GM23338 (cell line): ENCODE data around the gene RAPGEF5. TPM values are rescaled to one million over a fixed set of nuclear protein-coding genes. Genes with fewer than 3 reads are reported as not detected.
A peak's percentile ranks its signal among the peaks of the same experiment; 100 is the strongest.

Experiments
- ATAC-seq: fragments of 200-7000 bp; cut with Tn5 transposase; 3 replicates; pipeline ENCODE4 v1.9.1; 2020
- DNase-seq: peaks from one replicate; pipeline ENCODE4 v3.0.0-alpha.2; 2015; ENCODE audit warnings: low spot score
- H2AFZ ChIP-seq: fragments of 200-600 bp; sonication (generic); 2 replicates; pipeline ENCODE4 v1.8.0; 2016; ENCODE audit warnings: antibody characterized with exemption, mild to moderate bottlenecking, moderate library complexity
- H3F3A ChIP-seq: fragments of 200-600 bp; sonication (generic); replicated peaks from 2 replicates; pipeline ENCODE4 v1.8.0; 2017; ENCODE audit warnings: antibody characterized with exemption, mixed run types, low read depth
- H3K27ac ChIP-seq: fragments of 200-600 bp; sonication (generic); 2 replicates; pipeline ENCODE4 v1.6.1; 2016; ENCODE audit warnings: low read depth
- H3K27me3 ChIP-seq: fragments of 200-600 bp; sonication (generic); 2 replicates; pipeline ENCODE4 v1.8.0; 2016; ENCODE audit warnings: mild to moderate bottlenecking, mixed run types, moderate library complexity; ENCODE audit not compliant: insufficient read depth
- H3K36me3 ChIP-seq: fragments of 200-600 bp; sonication (generic); 2 replicates; pipeline ENCODE4 v1.8.0; 2016; ENCODE audit warnings: mild to moderate bottlenecking; ENCODE audit not compliant: insufficient read depth
- H3K4me1 ChIP-seq: fragments of 200-600 bp; sonication (generic); 2 replicates; pipeline ENCODE4 v1.8.0; 2016; ENCODE audit warnings: mild to moderate bottlenecking, moderate library complexity; ENCODE audit not compliant: insufficient read depth
- H3K4me2 ChIP-seq: fragments of 200-600 bp; sonication (generic); 2 replicates; pipeline ENCODE4 v1.7.1; 2017; ENCODE audit warnings: mixed run types
- H3K4me3 ChIP-seq: fragments of 200-600 bp; sonication (generic); 2 replicates; pipeline ENCODE4 v1.6.1; 2016; ENCODE audit warnings: mixed run types
- H3K79me2 ChIP-seq: fragments of 200-600 bp; sonication (generic); replicated peaks from 2 replicates; pipeline ENCODE4 v1.8.0; 2017; ENCODE audit warnings: mild to moderate bottlenecking; ENCODE audit not compliant: insufficient read depth
- H3K9me2 ChIP-seq: fragments of 200-600 bp; sonication (generic); 2 replicates; pipeline ENCODE4 v1.8.0; 2017; ENCODE audit not compliant: insufficient read depth
- H4K20me1 ChIP-seq: fragments of 200-600 bp; sonication (generic); replicated peaks from 2 replicates; pipeline ENCODE4 v1.8.0; 2017; ENCODE audit warnings: mild to moderate bottlenecking; ENCODE audit not compliant: insufficient read depth
- H3K27ac Mint-ChIP-seq: 2 replicates; pipeline ENCODE4 v1.8.0; 2020; ENCODE audit warnings: inconsistent platforms, mild to moderate bottlenecking, moderate library complexity, mixed read lengths
- H3K27me3 Mint-ChIP-seq: 3 replicates; pipeline ENCODE4 v1.8.0; 2022; ENCODE audit warnings: low read depth, mild to moderate bottlenecking, moderate library complexity, mixed read lengths, inconsistent platforms; ENCODE audit not compliant: insufficient read depth, poor library complexity
- H3K36me3 Mint-ChIP-seq: 3 replicates; pipeline ENCODE4 v1.8.0; 2021; ENCODE audit warnings: low read depth, mild to moderate bottlenecking, inconsistent platforms, moderate library complexity, mixed read lengths
- H3K4me1 Mint-ChIP-seq: 3 replicates; pipeline ENCODE4 v1.8.0; 2020; ENCODE audit warnings: mild to moderate bottlenecking, inconsistent platforms, mixed read lengths
- H3K4me3 Mint-ChIP-seq: 3 replicates; pipeline ENCODE4 v1.8.0; 2021; ENCODE audit warnings: moderate library complexity, mild to moderate bottlenecking, inconsistent platforms, mixed read lengths
- H3K9me3 Mint-ChIP-seq: 3 replicates; pipeline ENCODE4 v1.8.0; 2020; ENCODE audit warnings: moderate library complexity, mild to moderate bottlenecking, inconsistent platforms, mixed read lengths
- CREB1 ChIP-seq: fragments of 250-450 bp; sonication (Bioruptor Pico); IDR thresholded peaks from 2 replicates; pipeline ENCODE4 v1.5.0; 2020; ENCODE audit warnings: low read depth, mild to moderate bottlenecking, moderate library complexity
- CTCF ChIP-seq, 2 experiments: fragments of 200-600 bp in 1 of 2; sonication (generic) in 1 of 2; conservative IDR thresholded peaks; 2 replicates each; pipeline versions ENCODE4 v1.5.1 to v1.6.1; 2016 to 2017; ENCODE audit warnings: antibody characterized with exemption in 2 of 2, low read depth in 2 of 2, mild to moderate bottlenecking in 2 of 2, moderate library complexity in 1 of 2
- EZH2 ChIP-seq: fragments of 200-600 bp; sonication (generic); IDR thresholded peaks from one replicate; pipeline ENCODE4 v1.8.0; 2017; ENCODE audit warnings: antibody characterized with exemption, mild to moderate bottlenecking, low read depth; ENCODE audit not compliant: unreplicated experiment
- EZH2phosphoT487 ChIP-seq: fragments of 200-600 bp; sonication (generic); IDR thresholded peaks from one replicate; pipeline ENCODE4 v1.8.1; 2018; ENCODE audit warnings: antibody characterized with exemption; ENCODE audit not compliant: unreplicated experiment
- JUNB ChIP-seq: IDR thresholded peaks from one replicate; pipeline ENCODE4 v1.6.1; 2016; ENCODE audit warnings: antibody characterized with exemption; ENCODE audit not compliant: unreplicated experiment
- NANOG ChIP-seq: IDR thresholded peaks from 2 replicates; pipeline ENCODE4 v1.6.1; 2016; ENCODE audit warnings: antibody characterized with exemption, borderline replicate concordance
- ZNF114 ChIP-seq: fragments of 250-450 bp; sonication (Bioruptor Pico); IDR thresholded peaks from 2 replicates; pipeline ENCODE4 v1.5.0; 2020; ENCODE audit warnings: mild to moderate bottlenecking, moderate library complexity
- ZNF331 ChIP-seq: fragments of 250-450 bp; sonication (Bioruptor Pico); IDR thresholded peaks from 2 replicates; pipeline ENCODE4 v1.5.0; 2020; ENCODE audit warnings: low read depth, mild to moderate bottlenecking, moderate library complexity
- polyA plus RNA-seq: library from polyadenylated mRNA; unstranded; fragments of >200 nt; fragmentation: Nextera tagmentation; extraction: Ambion mirVana; gene quantifications from 2 replicates; pipeline ENCODE4 v1.2.1, GENCODE V29; 2016
- total RNA-seq: library from RNA; depleted of rRNA; stranded (reverse); fragments of >200 nt; shearing (Covaris generic); gene quantifications from 2 replicates; pipeline ENCODE4 v1.2.3, GENCODE V29; 2014
- TF ChIP-seq, protein P1 (sequence below): fragments of 250-450 bp; sonication (Bioruptor Pico); IDR thresholded peaks from 2 replicates; pipeline ENCODE4 v1.5.0; 2020; ENCODE audit warnings: mild to moderate bottlenecking, moderate library complexity

The RAPGEF5 gene
- total and polyA plus RNA-seq, 2 experiments from 2014 or later, result 6.3 to 13.1 TPM

DNA sequence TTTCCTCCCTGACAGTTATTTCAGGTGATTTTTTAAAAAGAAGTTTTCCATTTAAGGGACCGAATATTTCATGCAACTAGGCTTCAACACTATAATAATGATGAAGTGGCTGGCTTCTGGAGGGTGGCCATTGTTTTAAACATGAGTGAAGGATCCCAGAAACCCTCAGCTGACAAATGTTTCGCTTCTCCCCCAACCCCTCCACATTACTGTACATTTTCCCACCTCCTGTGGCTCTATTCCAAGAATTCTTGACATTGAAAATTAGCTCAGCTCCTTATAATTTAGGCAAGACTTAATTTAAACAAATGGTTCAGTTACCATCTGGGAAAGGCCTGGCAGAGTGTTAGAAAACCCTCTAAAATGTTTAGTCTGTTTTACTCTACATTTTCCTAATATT, 281.4 kb downstream of the RAPGEF5 start (continued):
- TF ChIP-seq, protein P1, sequence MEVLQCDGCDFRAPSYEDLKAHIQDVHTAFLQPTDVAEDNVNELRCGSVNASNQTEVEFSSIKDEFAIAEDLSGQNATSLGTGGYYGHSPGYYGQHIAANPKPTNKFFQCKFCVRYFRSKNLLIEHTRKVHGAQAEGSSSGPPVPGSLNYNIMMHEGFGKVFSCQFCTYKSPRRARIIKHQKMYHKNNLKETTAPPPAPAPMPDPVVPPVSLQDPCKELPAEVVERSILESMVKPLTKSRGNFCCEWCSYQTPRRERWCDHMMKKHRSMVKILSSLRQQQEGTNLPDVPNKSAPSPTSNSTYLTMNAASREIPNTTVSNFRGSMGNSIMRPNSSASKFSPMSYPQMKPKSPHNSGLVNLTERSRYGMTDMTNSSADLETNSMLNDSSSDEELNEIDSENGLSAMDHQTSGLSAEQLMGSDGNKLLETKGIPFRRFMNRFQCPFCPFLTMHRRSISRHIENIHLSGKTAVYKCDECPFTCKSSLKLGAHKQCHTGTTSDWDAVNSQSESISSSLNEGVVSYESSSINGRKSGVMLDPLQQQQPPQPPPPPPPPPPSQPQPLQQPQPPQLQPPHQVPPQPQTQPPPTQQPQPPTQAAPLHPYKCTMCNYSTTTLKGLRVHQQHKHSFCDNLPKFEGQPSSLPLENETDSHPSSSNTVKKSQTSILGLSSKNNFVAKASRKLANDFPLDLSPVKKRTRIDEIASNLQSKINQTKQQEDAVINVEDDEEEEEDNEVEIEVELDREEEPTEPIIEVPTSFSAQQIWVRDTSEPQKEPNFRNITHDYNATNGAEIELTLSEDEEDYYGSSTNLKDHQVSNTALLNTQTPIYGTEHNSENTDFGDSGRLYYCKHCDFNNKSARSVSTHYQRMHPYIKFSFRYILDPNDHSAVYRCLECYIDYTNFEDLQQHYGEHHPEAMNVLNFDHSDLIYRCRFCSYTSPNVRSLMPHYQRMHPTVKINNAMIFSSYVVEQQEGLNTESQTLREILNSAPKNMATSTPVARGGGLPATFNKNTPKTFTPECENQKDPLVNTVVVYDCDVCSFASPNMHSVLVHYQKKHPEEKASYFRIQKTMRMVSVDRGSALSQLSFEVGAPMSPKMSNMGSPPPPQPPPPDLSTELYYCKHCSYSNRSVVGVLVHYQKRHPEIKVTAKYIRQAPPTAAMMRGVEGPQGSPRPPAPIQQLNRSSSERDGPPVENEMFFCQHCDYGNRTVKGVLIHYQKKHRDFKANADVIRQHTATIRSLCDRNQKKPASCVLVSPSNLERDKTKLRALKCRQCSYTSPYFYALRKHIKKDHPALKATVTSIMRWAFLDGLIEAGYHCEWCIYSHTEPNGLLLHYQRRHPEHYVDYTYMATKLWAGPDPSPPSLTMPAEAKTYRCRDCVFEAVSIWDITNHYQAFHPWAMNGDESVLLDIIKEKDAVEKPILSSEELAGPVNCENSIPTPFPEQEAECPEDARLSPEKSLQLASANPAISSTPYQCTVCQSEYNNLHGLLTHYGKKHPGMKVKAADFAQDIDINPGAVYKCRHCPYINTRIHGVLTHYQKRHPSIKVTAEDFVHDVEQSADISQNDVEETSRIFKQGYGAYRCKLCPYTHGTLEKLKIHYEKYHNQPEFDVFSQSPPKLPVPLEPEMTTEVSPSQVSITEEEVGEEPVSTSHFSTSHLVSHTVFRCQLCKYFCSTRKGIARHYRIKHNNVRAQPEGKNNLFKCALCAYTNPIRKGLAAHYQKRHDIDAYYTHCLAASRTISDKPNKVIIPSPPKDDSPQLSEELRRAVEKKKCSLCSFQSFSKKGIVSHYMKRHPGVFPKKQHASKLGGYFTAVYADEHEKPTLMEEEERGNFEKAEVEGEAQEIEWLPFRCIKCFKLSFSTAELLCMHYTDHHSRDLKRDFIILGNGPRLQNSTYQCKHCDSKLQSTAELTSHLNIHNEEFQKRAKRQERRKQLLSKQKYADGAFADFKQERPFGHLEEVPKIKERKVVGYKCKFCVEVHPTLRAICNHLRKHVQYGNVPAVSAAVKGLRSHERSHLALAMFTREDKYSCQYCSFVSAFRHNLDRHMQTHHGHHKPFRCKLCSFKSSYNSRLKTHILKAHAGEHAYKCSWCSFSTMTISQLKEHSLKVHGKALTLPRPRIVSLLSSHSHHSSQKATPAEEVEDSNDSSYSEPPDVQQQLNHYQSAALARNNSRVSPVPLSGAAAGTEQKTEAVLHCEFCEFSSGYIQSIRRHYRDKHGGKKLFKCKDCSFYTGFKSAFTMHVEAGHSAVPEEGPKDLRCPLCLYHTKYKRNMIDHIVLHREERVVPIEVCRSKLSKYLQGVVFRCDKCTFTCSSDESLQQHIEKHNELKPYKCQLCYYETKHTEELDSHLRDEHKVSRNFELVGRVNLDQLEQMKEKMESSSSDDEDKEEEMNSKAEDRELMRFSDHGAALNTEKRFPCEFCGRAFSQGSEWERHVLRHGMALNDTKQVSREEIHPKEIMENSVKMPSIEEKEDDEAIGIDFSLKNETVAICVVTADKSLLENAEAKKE (CRISPR knock-in tag), result no peak
- TF ChIP-seq NANOG (no peak), JUNB (no peak), EZH2 (no peak), ZNF331 (CRISPR knock-in tag) (no peak), EZH2phosphoT487 (no peak), ZNF114 (CRISPR knock-in tag) (no peak), CREB1 (CRISPR knock-in tag) (no peak), CTCF (conservative IDR thresholded peaks at IDR 0.05; ENCODE audit: low read depth in 2 of 2) (no peak)

DNA sequence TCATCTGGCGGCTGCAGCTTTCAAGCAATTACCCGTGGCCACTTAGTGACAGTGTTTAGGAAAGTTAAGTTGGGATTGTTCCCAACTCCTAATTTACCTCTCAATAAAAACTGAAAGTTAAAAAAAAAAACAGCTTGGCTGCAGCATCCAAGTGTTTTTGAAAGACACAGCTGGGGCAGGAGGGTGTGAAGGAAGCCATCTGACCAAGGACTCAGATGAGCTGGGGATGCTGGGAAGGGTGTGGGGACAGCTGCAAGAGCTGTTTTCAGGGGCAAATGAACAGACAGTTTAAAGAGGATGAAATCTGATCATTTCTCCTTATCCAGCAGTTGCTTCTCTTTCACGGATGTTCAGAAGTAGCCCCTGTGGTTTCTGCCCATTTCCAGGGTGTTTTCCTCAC, 282.1 kb downstream of the RAPGEF5 start:
- H3K27ac ChIP-seq, result no peak overlapping the region
- no peaks in the 10 kb centered on the region for H3K79me2 ChIP-seq
- peaks cover 13% of the 10 kb centered on the region for H3K9me2 ChIP-seq
- TF ChIP-seq, protein P1 (CRISPR knock-in tag), result no peak
- no peaks in the 10 kb centered on the region for H3K27me3 ChIP-seq
- no peaks in the 10 kb centered on the region for H3K4me1 ChIP-seq
- 0 out of 3 replicates have a peak, but pooled peaks cover 2% of the 10 kb centered on the region for H3K9me3 Mint-ChIP-seq
- no peaks in the 10 kb centered on the region for H4K20me1 ChIP-seq
- no peak for DNase-seq
- H3K36me3 Mint-ChIP-seq, result no peaks in the 10 kb centered on the region
- peak overlapping the region; percentile 38; the same call in 1 of the 2 replicates for H2AFZ ChIP-seq
- no peak overlapping the region for H3K4me2 ChIP-seq
- H3K36me3 ChIP-seq, result no peaks in the 10 kb centered on the region; the same call in 1 of the 2 replicates
- H3K4me3 ChIP-seq, result no peak overlapping the region
- peaks cover 2% of the 10 kb centered on the region for H3K27me3 Mint-ChIP-seq
- no peak for ATAC-seq
- H3K27ac Mint-ChIP-seq, result no peak overlapping the region
- no peaks in the 10 kb centered on the region for H3K4me1 Mint-ChIP-seq
- no peaks in the 10 kb centered on the region for H3F3A ChIP-seq
- H3K4me3 Mint-ChIP-seq, result no peak overlapping the region
